K562 (cell line): Measurements from ENCODE around the gene SIGLEC15. TPM values are rescaled to one million over a fixed set of nuclear protein-coding genes. Genes with fewer than 3 reads are reported as not detected.

ENCODE experiments used
- ATAC-seq: fragments of 200-7000 bp; cut with Tn5 transposase; 3 replicates; pipeline ENCODE4 v1.9.1; 2020; ENCODE audit warnings: moderate library complexity
- BruUV-seq: library from RNA; stranded (reverse); fragments of 400-500 nt; replicated peaks from 2 replicates; lab custom pipeline; 2021; lab: Mats Ljungman, UMichigan
- CTCF ChIA-PET: fragments of 300-600 bp; formaldehyde crosslinking; extraction: SDS; loops from one replicate; lab custom pipeline; 2021; ENCODE audit warnings: low intra/inter-chr PET ratio; lab: Yijun Ruan, JAX
- POLR2A ChIA-PET: fragments of 300-600, 350-650 bp; sonication (Branson Sonifier 250); formaldehyde crosslinking; extraction: SDS; loops from one replicate; lab custom pipeline; 2021; ENCODE audit warnings: antibody characterized with exemption, inconsistent platforms; lab: Yijun Ruan, JAX
- DNase-seq, 4 experiments: peaks; one replicate each; pipeline versions ENCODE4 v3.0.0 to v3.0.0-alpha.2; 2011 to 2018; ENCODE audit warnings: low spot score in 3 of 4, mixed read lengths in 3 of 4; ENCODE audit errors: extremely low read depth in 1 of 4
- FAIRE-seq: peaks from 2 replicates; lab custom pipeline; 2011; peaks lifted over from hg19 to GRCh38; lab: Jason Lieb, UNC
- H2AFZ ChIP-seq: 2 replicates; pipeline ENCODE4 v1.6.0; 2011; ENCODE audit warnings: low read depth, low read length, control low read depth, inconsistent platforms
- H3K27ac ChIP-seq: fragments of 200-600 bp; 3 replicates; pipeline ENCODE4 v1.8.0; 2011; ENCODE audit warnings: low read depth, mild to moderate bottlenecking, control low read depth, inconsistent platforms, low read length, moderate library complexity, mixed read lengths; ENCODE audit errors: extremely low read depth
- H3K27me3 ChIP-seq, 2 experiments: fragments of 300-600 bp in 1 of 2; 2 replicates in 1 of 2; 3 replicates in 1 of 2; pipeline versions ENCODE4 v1.6.0 to v1.8.0; 2011; ENCODE audit warnings: inconsistent platforms in 2 of 2, low read length in 2 of 2, mild to moderate bottlenecking in 1 of 2, mixed read lengths in 1 of 2, moderate library complexity in 1 of 2; ENCODE audit not compliant: control insufficient read depth in 2 of 2, insufficient read depth in 2 of 2
- H3K36me3 ChIP-seq: fragments of 300-600 bp; 3 replicates; pipeline ENCODE4 v1.8.0; 2011; ENCODE audit warnings: mild to moderate bottlenecking, low read length, inconsistent platforms; ENCODE audit not compliant: control insufficient read depth, insufficient read depth
- H3K4me1 ChIP-seq, 2 experiments: fragments of 200-600 bp in 1 of 2; replicated peaks in 1 of 2; 2 replicates in 1 of 2; 3 replicates in 1 of 2; pipeline versions ENCODE4 v1.5.1 to v1.8.0; 2011; ENCODE audit warnings: inconsistent platforms in 2 of 2, low read length in 2 of 2, mild to moderate bottlenecking in 1 of 2, mixed read lengths in 1 of 2, moderate library complexity in 1 of 2; ENCODE audit not compliant: control insufficient read depth in 2 of 2, insufficient read depth in 2 of 2
- H3K4me2 ChIP-seq: 2 replicates; pipeline ENCODE4 v1.6.1; 2011; ENCODE audit warnings: low read length, control low read depth, inconsistent platforms, mixed read lengths; ENCODE audit not compliant: insufficient read depth
- H3K4me3 ChIP-seq: fragments of 200-600 bp; sonication (generic), shearing (Covaris generic); 2 replicates; pipeline ENCODE4 v1.5.1; 2016; ENCODE audit warnings: control low read depth, inconsistent platforms
- H3K79me2 ChIP-seq: fragments of 200-600 bp; 3 replicates; pipeline ENCODE4 v1.8.0; 2011; ENCODE audit warnings: low read length, inconsistent platforms; ENCODE audit not compliant: control insufficient read depth, insufficient read depth
- H3K9ac ChIP-seq, 2 experiments: 2 replicates each; pipeline versions ENCODE4 v1.6.0 to v1.6.1; 2011; ENCODE audit warnings: low read depth in 2 of 2, low read length in 2 of 2, control low read depth in 1 of 2, inconsistent platforms in 1 of 2, mild to moderate bottlenecking in 1 of 2, mixed read lengths in 1 of 2; ENCODE audit not compliant: insufficient read depth in 1 of 2
- H3K9me1 ChIP-seq: one replicate; pipeline ENCODE4 v1.6.0; 2011; ENCODE audit warnings: inconsistent platforms, mild to moderate bottlenecking, low read length, moderate library complexity; ENCODE audit not compliant: control insufficient read depth, insufficient read depth
- H3K9me3 ChIP-seq: replicated peaks from 2 replicates; pipeline ENCODE4 v1.5.1; 2011; ENCODE audit warnings: low read depth, low read length, inconsistent platforms; ENCODE audit not compliant: control insufficient read depth, insufficient read depth
- H4K20me1 ChIP-seq: replicated peaks from 2 replicates; pipeline ENCODE4 v1.6.1; 2011; ENCODE audit warnings: low read length, inconsistent platforms, mixed read lengths; ENCODE audit not compliant: control insufficient read depth, insufficient read depth
- CBX3 ChIP-seq, 2 experiments: IDR thresholded peaks; 1 replicate in 1 of 2; 2 replicates in 1 of 2; pipeline ENCODE4 v1.6.1; 2012; ENCODE audit warnings: inconsistent platforms in 2 of 2, low read length in 2 of 2, borderline replicate concordance in 1 of 2, control low read depth in 1 of 2
- DDX20 ChIP-seq: fragments of 450-650 bp; IDR thresholded peaks from 2 replicates; pipeline ENCODE4 v1.6.1; 2016; ENCODE audit warnings: missing genetic modification characterization, low read depth, mild to moderate bottlenecking, missing compliant biosample characterization, moderate library complexity
- ETS2 ChIP-seq: IDR thresholded peaks from 2 replicates; pipeline ENCODE4 v1.6.1; 2016; ENCODE audit warnings: borderline replicate concordance, missing genetic modification characterization, mild to moderate bottlenecking, moderate library complexity, missing compliant biosample characterization; ENCODE audit not compliant: poor library complexity, severe bottlenecking
- GTF2A2 ChIP-seq: IDR thresholded peaks from 2 replicates; pipeline ENCODE4 v1.6.1; 2016; ENCODE audit warnings: mild to moderate bottlenecking, missing genetic modification characterization, missing compliant biosample characterization
- HOMEZ ChIP-seq: fragments of 250-450 bp; sonication (Bioruptor Pico); IDR thresholded peaks from 2 replicates; pipeline ENCODE4 v1.4.0; 2020; ENCODE audit warnings: mild to moderate bottlenecking, moderate library complexity
- NCOA2 ChIP-seq, 2 experiments: fragments of 450-650 bp; IDR thresholded peaks; 2 replicates each; pipeline ENCODE4 v1.6.1; 2018; ENCODE audit warnings: mild to moderate bottlenecking in 2 of 2, moderate library complexity in 1 of 2; ENCODE audit not compliant: partially characterized antibody in 2 of 2
- POLR2G ChIP-seq: fragments of 200-400 bp; formaldehyde crosslinking; IDR thresholded peaks from 2 replicates; pipeline ENCODE4 v1.6.1; 2017; ENCODE audit warnings: low read depth, mild to moderate bottlenecking, antibody characterized with exemption, low read length, moderate library complexity
- SUPT5H ChIP-seq: fragments of 450-650 bp; IDR thresholded peaks from 2 replicates; pipeline ENCODE4 v1.6.1; 2016
- ZMIZ1 ChIP-seq, 2 experiments: fragments of 150-350 bp in 1 of 2; IDR thresholded peaks; 2 replicates each; pipeline ENCODE4 v1.6.1; 2012 to 2016; ENCODE audit warnings: low read depth in 2 of 2, low read length in 2 of 2, mild to moderate bottlenecking in 1 of 2, moderate library complexity in 1 of 2
- ZNF134 ChIP-seq: fragments of 250-450 bp; sonication (Bioruptor Pico); conservative IDR thresholded peaks from 2 replicates; pipeline ENCODE4 v1.4.0; 2020
- WGBS: fragments of 100-300 bp; shearing (Covaris generic); methylation state at CpG from one replicate; pipeline ENCODE4 v1.1.6; 2016; ENCODE audit warnings: low coverage, mixed read lengths; ENCODE audit not compliant: insufficient coverage; ENCODE audit errors: missing lambda C conversion rate; 5-methylcytosine and 5-hydroxymethylcytosine counted together
- in situ Hi-C: fragments of 300-500 bp; cut with MboI; formaldehyde crosslinking; loops from 4 replicates; pipeline ENCODE4 v1.15.0; 2018; ENCODE audit warnings: inconsistent platforms, mixed read lengths
- intact Hi-C: fragments of 100-400 bp; cut with micrococcal nuclease; formaldehyde crosslinking; loops from 2 replicates; pipeline ENCODE4 v1.14.2; 2022
- polyA plus RNA-seq, 8 experiments: library from polyadenylated mRNA; depleted of rRNA in 4 of 8; stranded (reverse) in 5 of 8; unstranded in 3 of 8; fragments of >200 nt; fragmentation: Nextera tagmentation in 2 of 8; fragmentation: Illumina TruSeq in 1 of 8; extraction: Ambion mirVana in 2 of 8; extraction: Trizol in 1 of 8; gene quantifications; 2 replicates each; pipeline versions ENCODE4 v1.2.1 to v1.2.3, GENCODE V29; 2011 to 2014; ENCODE audit warnings: inconsistent platforms in 1 of 8, missing spikeins in 1 of 8
- total RNA-seq, 7 experiments: library from RNA; depleted of rRNA in 6 of 7; stranded (reverse); fragments of >200 nt in 6 of 7; fragmentation: Illumina TruSeq in 2 of 7; extraction: Trizol in 2 of 7; gene quantifications; 2 replicates each; pipeline versions ENCODE4 v1.2.1 to v1.2.3, GENCODE V29; 2011 to 2021; ENCODE audit warnings: low replicate concordance in 1 of 7

Gene SIGLEC15
- total and polyA plus RNA-seq, 9 of the 15 experiments (the other 6 are each of a cell fraction or from before 2014, with no cell fraction given) = not detected

GRCh38 chr18:45833846-45834245 is 8.4 kb downstream of the SIGLEC15 start:
- Histone ChIP-seq H3K36me3 (no peaks in the 10 kb centered on the region), H3K27ac (no peak overlapping the region), H3K9ac (no peak overlapping the region), H3K4me1 (peaks cover 6 to 8% of the 10 kb centered on the region in 2 experiments; a peak in 4 of 5 replicates), H4K20me1 (no peaks in the 10 kb centered on the region), H3K79me2 (no peaks in the 10 kb centered on the region), H3K9me1 (no peaks in the 10 kb centered on the region), H3K4me3 (no peak overlapping the region), H3K27me3 (peaks cover 0 to 24% of the 10 kb centered on the region in 2 experiments; a peak in 3 of 5 replicates), H3K4me2 (no peak overlapping the region), H3K9me3 (no peaks in the 10 kb centered on the region), H2AFZ (no peak overlapping the region)
- BruUV-seq = no TSS peak
- DNase-seq = no peak
- no peak for FAIRE-seq
- POLR2A ChIA-PET = no interaction called here
- in situ Hi-C loops (no loop called here), intact Hi-C loops (loop anchor here (10.0 kb wide), 1 partner anchor 109 kb away; the partner anchor contains the start of gene SLC14A1)
- WGBS = 0% methylated on average over 4 of the region's 5 CpGs
- CTCF ChIA-PET = no interaction called here
- TF ChIP-seq ZMIZ1 (IDR thresholded peaks at IDR 0.05; ENCODE audit: low read depth in 2 of 2, low read length in 2 of 2) = no peak
- no peak for TF ChIP-seq GTF2A2 (tag)
- TF ChIP-seq ETS2 (tag) = no peak
- TF ChIP-seq CBX3 (IDR thresholded peaks at IDR 0.05; ENCODE audit: borderline replicate concordance in 1 of 2, low read length in 2 of 2) = no peak
- no peak for TF ChIP-seq HOMEZ (CRISPR knock-in tag)
- TF ChIP-seq DDX20 (tag) = no peak
- TF ChIP-seq POLR2G = no peak
- no peak for TF ChIP-seq NCOA2 (IDR thresholded peaks at IDR 0.05; ENCODE audit: partially characterized antibody in 2 of 2)
- TF ChIP-seq ZNF134 (CRISPR knock-in tag) = no peak
- no peak for TF ChIP-seq SUPT5H
- no peak for ATAC-seq
